AML-193 (cell line): ENCODE results near the gene ZNF770.
A peak's percentile ranks its signal among the peaks of the same experiment; 100 is the strongest.

Source experiments
- DNase-seq, 2 experiments: peaks; one replicate each; lab custom pipeline; 2025; lab: John Stamatoyannopoulos, UW

Gene ZNF770, protein sequence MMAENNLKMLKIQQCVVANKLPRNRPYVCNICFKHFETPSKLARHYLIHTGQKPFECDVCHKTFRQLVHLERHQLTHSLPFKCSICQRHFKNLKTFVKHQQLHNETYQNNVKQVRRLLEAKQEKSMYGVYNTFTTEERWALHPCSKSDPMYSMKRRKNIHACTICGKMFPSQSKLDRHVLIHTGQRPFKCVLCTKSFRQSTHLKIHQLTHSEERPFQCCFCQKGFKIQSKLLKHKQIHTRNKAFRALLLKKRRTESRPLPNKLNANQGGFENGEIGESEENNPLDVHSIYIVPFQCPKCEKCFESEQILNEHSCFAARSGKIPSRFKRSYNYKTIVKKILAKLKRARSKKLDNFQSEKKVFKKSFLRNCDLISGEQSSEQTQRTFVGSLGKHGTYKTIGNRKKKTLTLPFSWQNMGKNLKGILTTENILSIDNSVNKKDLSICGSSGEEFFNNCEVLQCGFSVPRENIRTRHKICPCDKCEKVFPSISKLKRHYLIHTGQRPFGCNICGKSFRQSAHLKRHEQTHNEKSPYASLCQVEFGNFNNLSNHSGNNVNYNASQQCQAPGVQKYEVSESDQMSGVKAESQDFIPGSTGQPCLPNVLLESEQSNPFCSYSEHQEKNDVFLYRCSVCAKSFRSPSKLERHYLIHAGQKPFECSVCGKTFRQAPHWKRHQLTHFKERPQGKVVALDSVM

DNA sequence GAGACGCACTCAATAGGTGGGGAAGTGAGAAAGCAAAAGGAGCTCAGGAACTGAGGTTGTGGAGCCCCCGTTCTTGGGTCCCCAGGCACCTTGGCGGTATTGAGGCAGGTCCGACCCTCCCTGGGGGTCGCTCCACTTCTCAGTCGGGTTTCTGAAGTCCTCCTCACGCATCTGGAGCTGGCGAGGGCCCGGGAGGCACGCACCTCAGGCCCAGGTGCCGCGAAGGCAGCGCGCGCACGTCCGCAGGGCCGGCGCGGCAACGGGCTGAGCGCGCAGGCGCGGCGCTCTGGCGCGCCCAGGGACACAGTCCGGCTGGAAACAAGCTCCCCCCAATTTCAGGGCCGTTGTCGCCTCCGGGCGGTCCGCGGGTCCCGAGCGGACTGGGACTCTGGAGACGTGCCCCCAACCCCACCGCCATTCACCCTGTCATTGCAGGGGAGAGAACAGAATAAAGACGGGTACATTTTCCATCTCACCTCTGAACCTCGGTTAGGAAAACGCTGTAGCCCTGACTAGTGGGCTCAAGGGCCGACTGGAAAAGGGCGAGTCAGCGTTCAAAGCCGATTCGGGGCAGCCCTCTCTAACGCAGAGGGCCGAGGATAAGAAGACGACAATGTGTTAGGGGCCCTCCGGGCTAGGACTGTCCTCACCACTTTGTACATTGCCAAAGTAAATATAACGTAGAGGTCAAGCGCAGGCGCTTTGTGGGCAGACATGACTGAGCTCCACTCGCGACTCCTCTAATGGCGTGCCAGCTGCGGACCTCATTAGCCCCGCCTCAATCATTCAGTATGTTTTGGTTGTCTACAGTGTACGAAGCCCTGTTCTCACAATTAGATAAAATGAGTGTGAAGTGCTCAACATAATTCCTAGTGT is at the start of gene ZNF770:
Gene ZNF770, minus strand, starts transcription at position 261 of the 876 bp plus-strand sequence. CDS start 4,853 bp downstream, outside the sequence.
- DNase-seq = peak; percentile 59 to 63

DNA sequence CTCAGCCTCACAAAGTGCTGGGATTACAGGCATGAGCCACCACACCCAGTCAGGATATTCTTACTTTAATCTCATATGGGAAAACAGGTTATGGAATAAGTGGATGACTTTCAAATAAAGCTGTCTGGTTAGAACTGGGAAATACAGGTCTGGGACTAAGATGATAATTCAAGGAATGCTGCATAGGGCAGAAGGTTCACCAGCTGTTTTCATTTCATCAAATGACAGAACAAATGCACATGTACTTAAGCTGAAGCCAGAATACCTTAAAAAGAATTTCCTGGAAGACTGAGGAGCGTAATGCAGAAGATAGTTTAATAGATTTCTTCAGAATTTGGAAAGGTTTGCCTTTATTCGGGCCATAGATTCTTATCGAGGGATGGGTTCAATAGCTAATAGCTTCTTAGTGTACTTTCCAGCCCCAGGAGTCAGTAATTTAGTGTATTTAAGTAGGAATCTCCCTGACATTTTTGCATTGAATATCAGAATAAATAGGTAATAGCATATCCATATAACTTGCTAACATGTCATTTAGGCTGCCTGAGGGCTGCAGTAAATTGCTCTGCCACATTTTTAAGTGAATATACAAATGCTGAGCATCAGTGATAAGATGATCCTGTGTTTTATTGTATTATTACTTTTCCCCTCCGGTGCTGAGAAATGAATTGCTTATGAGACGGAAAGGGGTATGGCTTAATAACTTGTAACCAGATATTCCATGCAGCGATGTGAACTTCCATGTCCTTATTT is 40.3 kb upstream of the ZNF770 start:
- no peak for DNase-seq

DNA sequence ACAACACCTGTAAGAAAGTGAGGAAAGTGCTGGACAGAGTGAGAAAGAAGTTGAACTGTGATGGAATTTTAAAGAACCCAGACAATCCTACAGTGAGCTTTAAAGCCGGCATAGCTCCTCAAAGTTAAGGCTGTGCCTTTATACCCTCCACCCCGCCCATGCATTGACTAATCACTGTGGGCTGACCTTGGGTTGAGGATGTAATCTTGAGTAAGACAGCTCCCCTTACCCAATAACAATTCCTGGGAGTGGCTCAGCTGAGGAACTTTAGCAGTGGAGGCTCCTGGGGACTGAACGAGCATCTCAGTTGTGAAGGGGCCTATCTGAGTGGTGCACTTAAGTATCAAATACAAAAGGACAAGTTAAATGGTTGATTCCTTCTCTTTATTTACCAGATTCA is 35.7 kb upstream of the ZNF770 start:
- DNase-seq = peak; percentile 54 to 59

DNA sequence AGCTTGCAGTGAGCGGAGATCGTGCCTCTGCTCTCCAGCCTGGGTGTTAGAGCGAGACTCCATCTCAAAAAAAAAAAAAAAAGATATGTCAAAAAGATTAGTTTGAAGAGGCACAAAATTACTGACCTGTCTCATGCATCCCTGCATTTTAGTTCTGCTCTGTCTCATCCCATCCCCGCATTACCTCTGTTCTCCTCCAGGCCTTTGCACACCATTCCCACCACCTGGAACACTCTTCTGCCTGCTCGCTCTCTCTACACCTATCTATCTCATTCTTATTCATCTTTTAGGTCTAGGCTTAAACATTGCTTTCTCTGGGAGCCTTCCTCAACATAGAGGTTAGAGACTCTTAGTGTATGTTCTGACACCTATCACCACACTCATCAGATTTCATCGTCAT is 32.9 kb upstream of the ZNF770 start:
- DNase-seq = no peak

DNA sequence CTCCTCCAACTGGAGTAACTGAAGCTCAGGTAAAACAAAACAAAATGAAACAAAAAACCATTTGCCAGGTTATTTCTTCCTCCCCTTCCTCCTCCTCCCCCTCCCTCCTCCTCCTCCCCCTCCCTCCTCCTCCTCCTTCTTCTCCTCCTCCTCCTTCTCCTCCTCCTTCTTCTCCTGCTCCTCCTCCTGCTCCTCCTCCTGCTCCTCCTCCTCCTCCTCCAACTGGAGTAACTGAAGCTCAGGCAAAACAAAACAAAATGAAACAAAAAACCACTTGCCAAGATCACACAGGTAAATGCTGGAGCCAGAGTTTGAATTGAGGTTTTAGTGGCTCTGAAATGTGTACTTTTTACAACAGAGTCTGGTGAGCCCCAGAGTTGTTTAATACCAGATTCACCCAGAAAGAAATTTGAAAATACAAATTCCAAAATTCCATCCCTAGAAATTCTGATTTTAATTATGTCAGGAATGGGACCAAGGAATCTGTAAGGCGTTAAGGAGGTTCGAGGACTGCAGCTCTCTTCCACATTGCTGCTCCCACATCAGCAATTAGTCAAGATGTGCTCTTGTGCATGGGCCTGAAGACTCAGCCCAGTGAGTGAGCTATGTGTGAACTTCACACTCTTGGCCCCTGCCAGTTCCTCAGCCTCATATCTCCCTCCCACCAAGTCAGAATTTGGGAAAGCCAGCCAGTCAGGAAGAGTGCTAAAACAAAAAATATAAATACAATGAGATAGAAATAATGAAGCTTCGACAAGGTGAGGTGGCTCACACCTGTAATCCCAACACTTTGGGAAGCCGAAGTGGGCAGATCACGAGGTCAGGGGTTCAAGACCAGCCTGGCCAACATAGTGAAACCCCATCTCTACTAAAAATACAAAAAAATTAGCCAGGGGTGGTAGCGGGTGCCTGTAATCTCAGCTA is 31.6 kb upstream of the ZNF770 start:
- peak in 1 of 2 experiments; percentile 3 for DNase-seq

DNA sequence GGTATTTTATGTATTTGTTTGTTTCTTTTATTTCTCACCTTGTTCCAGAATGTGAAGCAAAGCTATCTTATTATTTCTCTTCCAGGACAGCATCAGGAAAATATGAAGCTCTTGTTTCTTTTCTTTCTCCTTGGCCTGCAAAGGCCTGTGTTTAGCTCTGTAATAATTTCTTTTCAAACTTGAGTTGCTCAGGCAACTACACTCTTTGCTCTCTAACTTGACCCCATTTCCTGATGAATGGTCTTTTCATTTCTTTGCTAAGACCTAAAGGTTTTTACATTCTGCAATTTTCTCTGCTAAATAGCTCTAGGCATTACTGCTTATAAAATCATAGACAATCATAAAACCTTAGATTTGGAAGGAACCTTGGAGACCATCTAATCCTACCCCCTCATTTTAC is 26.2 kb upstream of the ZNF770 start:
- DNase-seq = no peak

DNA sequence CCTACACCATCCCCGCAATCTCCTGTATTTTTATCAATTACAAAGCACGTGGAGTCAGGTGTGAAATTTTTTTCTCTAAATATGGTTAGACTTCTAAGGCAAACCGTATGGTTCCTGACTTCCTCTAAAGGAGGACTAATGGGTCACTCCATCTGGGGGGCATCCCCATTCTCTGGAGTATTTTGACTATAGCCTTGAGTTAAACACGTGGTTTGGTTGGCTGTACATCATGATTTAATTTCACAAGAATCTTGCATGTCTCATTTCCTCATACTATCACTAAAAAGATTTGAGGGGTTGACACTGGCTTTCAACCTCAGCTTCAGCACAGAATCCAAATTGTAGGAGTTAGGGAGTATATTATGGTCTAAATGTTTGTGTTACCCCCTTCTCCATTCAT is 25.3 kb upstream of the ZNF770 start:
- DNase-seq = no peak

DNA sequence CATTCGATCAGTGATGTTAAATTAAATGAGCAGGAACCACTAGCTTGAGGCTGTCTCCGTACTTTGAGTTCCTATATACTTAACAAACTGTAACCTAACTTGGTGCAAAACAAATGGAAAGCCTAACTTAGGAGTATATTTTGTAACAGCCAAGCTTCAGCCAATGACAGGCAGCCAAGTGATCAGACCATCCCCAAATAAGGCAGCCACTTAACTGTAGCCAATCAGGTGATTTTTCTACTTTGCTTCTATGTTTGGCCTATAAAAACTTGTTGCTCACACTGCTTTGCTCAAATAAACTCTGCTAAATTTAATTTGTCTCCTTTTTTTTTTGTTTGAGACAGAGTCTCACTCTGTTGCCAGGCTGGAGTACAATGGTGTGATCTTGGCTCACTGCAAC is 19.3 kb upstream of the ZNF770 start:
- no peak for DNase-seq

DNA sequence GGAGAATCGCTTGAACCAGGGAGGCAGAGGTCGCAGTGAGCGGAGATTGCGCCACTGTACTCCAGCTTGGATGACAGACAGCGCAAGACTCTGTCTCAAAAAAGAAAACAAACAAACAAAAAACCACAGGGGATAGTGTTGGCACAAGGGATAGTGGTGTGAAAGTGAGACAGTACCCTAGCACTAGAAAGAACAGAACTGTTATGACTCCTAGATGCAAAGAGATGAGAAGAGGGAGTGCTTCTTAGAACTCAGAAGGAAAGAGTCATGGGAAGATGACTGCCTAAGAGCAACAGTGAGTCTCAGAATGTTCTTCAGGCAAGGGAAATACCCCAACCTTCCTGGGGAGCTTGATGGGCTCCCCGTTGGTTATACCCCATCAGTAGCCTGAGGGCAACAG is 17.8 kb upstream of the ZNF770 start:
- DNase-seq = no peak

DNA sequence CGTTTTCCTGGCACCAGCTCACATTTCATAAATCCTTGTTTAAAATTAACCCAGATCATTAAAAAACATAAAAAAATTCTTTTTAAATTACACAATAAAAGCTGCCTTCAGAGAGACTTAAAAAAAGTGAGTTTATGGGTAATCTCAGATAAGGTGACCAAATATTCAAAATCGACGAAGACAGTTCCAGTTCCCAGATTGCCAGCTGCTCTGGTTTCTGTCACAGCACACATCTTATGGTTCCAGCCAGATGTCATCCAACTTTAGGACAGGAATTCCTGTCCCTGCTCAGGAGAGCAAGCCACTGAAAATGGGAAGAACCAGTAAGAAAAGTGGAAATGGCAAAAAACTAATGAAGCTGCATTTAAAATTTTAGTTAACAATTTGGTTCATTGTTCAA is 15.8 kb upstream of the ZNF770 start:
- DNase-seq = no peak

DNA sequence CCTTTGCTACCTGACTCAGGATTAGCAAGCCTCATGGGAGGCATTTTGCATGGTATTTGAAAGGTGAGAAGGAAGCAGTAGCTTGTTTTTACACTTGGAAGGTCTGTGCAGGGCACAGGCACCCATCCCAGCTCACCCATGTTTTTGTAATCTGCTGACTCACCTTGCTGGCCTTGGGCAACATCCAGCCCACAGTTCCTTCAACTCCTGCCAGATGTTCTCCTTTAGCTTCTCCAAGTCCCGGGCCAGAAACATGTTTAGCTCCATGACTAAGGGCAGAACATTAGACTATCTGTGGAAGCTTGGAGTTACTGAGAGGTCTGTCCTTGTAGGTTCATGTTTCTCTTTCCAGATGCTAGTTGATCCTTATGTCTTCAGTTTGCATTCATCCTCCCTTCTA is 12.4 kb upstream of the ZNF770 start:
- peak; percentile 24 to 59 for DNase-seq

DNA sequence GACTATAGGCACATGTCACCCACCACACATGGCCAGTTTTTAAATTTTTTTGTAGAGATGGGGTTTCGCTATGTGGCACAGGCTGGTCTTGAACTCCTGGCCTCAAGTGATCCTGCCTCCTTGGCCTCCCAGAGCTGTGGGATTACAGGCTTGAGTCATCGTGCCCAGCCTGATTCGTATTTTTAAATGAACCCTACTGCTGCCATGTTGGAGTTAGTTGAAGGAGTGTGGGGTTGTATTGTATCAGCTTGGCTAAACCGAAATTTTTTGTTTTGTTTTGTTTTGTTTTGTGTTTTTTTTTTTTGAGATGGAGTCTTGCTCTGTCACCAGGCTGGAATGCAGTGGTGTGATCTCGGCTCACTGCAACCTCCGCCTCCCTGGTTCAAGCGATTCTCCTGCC is 11.8 kb upstream of the ZNF770 start:
- DNase-seq = no peak

DNA sequence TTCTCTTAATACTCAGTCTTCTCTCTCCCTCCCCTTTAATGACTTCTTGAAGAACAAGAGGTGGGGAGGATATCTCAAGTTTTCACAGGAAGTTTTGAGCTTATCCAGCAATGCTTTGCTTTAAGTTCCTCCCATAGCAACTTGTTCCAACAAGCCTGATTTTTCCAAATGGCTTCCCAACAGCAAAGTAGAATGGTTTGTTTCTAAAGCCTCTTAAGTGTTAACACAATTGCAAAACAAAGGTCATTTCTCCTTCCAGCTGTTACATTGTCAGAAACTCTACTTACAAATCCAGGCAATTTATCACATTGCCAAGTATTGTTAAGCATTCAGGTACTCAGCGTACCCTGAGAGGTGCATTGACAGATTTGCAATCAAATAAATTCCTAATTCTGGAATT is 6.8 kb upstream of the ZNF770 start:
- DNase-seq = no peak

DNA sequence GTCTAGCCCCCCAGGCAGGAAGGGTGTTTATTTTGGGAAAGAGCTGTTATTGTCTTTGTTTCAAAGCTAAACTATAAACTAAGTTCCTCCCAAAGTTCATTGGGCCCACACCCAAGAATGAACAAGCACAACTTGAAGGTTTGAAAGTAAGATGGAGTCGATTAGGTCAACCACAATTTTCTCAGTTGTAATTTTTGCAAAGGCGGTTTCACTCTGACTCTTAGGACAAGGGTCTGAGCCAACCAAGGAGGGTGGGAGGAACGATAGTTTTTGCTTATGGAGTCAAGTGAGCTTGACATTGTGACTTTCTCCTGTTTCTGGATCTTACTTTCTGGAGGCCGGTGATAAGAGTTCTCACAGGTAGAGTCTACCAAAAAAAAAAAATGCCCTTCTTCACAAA is 5.8 kb upstream of the ZNF770 start:
- DNase-seq = no peak

DNA sequence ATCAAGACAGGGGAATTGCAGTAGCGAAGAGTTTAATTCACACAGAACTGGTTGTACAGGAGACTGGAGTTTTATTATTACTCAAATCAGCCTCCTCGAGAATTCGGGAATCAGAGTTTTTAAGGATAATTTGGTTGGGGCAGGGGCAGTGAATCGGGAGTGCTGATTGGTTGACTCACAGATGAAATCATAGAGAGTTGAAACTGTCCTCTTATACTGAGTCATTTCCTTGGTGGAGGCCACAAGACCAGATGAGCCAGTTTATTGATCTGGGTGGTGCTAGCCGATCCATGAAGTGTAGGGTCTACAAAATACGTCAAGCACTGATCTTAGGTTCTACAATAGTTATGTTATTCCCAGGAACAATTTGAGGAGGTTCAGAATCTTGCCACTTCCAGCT is 5.3 kb upstream of the ZNF770 start:
- DNase-seq = no peak

DNA sequence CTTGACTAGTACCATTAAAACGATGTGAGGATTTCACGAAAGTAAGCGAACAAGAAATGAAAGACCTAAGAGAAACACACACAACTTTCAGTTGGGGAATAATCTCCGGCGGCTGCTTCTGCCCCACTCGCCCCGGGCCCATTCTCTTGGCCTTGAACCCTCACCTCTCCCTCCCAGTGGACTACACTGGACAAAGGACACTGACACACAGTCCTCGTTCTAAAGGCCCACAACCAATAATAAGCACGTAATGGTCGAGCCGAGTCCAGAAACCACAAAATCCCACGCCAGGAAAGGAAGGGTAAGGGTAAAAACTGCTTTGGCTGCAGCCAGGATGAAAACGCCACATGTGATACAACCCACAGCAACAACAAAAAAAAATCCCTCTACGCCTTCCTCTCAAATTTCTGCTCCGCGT is 469 bp downstream of the ZNF770 start:
- DNase-seq = no peak

DNA sequence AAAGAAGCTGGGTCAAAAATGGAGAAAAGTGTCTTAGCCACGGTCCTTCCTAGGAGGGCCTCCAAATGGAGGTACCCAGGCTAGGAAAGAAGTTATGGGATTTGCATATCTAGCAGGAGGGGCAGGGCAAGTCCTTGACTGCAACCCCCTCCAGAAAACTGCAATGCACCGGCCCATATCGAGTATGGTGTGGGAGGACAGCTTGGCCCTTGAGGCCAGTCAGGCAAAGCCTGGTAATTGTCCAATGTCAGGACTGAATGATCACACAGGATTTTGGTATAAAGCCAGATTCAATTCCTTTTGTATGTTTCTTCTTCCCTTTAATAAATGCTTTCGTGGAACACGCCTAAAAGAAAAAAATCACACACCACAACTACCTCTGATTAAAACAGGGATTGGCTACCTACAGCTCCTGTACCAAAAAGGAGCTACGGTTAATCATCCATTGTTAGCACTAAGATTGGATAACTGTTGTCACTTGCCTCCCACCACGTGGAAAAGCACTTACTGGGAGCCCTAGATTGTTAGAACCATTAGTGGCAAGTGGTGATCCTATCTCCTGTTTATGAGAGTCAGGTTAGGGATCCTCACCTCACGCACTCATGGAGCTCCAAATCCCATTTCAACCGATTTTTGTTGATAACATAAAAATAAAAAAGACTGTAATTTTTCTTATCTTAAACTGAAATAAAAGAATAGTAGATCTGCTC is 1.2 kb downstream of the ZNF770 start:
- no peak for DNase-seq

DNA sequence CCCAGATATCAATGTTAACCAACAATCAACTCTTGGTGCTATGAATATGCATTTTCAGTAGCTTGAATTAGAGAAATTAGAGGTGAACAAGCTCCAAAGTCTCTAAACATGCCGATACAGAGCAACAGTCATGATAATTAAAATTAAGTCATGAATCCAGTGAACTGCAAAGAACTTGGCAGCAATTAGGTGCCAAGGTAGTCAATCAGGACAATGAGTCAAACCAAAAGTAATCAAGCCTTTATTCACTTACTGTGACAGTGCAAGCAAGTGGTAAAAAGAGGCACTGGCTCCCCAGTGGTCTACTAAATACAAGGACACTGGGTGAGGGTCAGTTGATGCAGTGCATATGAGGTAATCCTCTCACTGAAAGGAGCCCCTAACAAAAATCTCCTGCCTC is 1.8 kb downstream of the ZNF770 start:
- DNase-seq = no peak

DNA sequence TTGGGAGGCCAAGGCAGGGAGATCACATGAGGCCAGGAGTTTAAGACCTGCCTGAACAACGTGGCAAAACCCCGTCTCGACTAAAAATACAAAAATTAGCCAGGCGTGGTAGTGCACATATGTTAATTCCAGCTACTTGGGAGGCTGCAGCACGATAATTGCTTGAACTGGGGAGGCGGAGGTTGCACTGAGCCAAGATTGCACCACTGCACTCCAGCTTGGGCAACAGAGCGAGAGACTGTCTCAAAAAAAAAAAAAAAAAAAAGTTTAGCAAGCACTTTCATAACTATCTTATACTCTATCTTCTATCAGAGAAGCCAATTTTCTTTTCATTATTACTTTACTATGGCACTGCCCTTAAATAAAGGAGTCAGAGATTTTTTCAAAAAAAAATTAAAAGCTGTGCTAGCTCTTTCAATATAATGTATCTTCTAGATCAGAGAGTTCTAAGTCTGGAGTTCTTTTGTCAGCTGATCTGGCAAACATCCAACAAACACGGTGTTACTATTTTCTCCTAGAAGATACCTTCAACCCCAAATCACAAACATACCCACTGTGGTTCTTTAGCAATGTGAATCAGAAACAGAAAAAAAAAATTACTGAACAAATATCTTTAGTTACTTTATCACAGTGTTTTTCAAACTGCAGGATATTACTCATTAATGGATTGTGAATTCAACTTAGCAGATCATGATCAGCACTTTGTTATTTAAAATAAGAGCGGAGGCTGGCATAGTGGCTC is 3.0 kb downstream of the ZNF770 start:
- peak; percentile 18 to 41 for DNase-seq
